GM18873 (cell line): ENCODE measurements around the gene GPR107.

Experiments used
- ATAC-seq: cut with Tn5 transposase; IDR thresholded peaks from one replicate; pipeline ENCODE4 v1.9.1; 2021; ENCODE audit warnings: mild to moderate bottlenecking, moderate library complexity, moderate number of reproducible peaks; ENCODE audit not compliant: unreplicated experiment, low FRiP score

Gene GPR107

GRCh38 chr9:130107234-130107861 is 53.6 kb downstream of the GPR107 start:
- no peak for ATAC-seq

DNA sequence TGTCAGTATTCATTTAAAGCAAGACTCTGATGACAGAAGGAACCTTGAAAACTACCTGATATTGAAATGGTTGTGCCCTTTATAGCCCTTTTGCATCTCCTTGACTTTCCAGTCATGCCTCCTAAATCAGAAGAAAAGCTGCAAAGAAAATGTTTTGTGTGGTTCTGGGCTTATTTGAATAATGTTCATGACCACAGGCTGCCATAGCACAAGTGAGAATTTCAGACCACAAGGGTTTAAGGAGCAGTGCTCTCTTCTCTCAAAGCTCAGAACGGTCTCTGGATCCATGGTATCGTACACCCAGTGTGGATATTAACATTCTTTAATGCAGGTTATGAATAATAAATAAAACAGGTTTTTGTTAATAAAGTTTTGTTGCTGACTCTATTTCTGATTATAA is 54.2 kb downstream of the GPR107 start:
- ATAC-seq = no peak

- no peak for ATAC-seq
Observed at GRCh38 chr9:130110166-130110565, 56.5 kb downstream of the GPR107 start.

- no peak for ATAC-seq
Observed at GRCh38 chr9:130110596-130111021, 56.9 kb downstream of the GPR107 start.

GRCh38 chr9:130111786-130112537 is 58.3 kb downstream of the GPR107 start:
- ATAC-seq = no peak

DNA sequence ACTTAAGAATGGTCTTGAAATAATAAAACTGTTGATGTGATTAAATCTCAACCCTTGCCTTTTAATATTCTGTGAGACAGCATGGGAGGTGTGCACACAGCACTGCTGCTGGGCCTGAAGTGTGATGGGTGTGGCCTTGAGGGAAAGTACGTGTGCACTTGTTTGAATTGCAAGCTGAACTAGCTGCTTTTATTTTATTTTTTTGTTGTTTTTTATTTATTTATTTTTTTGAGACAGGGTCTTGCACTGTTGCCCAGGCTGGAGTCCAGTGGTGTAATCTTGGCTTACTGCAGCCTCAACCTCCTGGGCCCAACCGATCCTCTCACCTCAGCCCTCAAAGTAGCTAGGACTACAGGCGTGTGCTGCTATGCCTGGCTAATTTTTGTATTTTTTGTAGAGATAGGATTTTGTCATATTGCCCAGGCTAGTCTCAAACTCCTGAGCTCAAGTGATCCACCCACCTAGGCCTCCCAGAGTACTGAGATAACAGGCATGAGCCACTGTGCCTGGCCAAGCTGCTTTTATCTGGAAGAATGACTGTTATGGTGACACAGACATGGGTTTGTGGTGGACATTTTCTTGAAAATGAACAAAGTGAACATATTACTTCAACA is 58.9 kb downstream of the GPR107 start:
- no peak for ATAC-seq

DNA sequence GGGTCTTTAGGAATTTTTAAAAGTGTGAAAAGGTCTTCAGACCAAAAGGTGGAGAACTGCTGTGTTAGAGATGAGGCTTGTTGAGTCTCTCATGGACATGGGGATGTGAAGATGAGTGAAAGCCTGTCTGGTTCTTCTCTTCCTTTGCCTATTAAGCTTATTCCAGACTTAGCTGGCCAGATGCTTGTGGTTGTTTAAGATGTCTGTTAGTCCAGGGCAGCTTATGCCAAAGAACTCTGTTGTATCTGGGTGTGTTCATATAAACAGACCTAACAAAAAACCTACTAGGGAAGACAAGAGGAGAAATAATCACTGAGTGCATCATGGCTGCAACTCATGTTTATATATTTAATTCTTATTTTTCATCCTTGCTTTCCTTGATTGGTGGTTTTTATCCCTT is 61.0 kb downstream of the GPR107 start:
- no peak for ATAC-seq

DNA sequence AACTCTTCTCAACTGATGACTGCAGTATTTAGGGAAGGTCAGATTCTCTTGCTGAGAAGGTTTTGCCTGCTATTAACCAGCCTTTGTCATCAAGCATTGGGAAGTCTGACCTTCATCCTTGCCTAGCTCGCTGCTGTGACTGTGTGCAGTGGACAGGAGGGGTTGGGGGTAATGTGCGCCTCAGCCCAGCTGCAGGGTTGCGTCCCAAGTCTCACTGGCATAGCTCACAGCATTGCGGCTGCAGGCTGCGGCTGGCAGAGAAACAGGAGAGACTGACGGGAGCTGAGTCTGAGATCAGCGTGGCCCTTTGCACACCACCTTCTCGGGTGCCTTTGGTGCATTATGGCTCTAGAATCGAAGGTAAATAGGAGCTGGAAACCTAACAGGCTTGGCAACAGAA is 62.6 kb downstream of the GPR107 start:
- no peak for ATAC-seq

GRCh38 chr9:130117376-130117775 is 63.7 kb downstream of the GPR107 start:
- no peak for ATAC-seq

DNA sequence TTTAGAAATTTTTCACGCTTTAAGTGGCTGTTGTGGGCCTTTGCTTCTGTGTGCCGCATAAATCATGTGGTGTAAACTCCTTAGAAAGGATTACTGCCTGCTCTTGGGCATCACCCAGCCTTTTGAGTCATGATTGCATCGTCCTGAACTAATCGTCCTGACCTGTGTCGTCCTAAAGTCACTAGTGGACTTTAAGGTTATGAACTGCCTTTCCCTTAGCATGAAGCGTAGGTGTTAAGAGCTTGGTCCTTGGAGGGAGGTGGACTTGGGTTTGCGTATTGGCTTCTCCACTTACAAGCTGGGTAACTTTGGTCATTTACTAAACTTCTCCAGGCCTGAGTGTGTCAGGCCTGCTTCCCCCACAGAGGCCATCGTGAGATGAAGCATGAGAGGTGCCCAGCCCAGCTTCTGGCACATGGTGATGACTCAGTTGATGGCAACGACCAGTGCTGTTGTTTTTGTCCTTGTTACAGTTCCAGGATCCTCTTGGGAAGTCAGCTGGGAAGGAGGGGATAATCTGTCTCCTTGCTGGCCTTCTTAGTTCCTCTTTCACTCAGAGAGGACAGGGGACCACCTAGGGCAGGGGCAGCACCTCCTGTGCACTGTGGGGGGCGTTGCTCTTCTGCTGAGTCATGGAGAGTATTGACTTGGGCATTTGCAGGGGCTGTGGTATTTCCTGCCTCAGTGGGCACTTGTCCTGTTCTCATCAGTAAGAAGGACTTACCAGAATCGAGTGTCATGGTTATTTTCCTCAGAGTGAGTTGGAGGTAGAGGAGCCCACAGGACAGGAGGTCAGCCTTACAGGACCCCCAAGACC is 64.3 kb downstream of the GPR107 start:
- ATAC-seq = no peak

GRCh38 chr9:130118841-130119518 is 65.3 kb downstream of the GPR107 start:
- ATAC-seq = no peak

- ATAC-seq = no peak
Observed at GRCh38 chr9:130119519-130120298, 66.0 kb downstream of the GPR107 start.

DNA sequence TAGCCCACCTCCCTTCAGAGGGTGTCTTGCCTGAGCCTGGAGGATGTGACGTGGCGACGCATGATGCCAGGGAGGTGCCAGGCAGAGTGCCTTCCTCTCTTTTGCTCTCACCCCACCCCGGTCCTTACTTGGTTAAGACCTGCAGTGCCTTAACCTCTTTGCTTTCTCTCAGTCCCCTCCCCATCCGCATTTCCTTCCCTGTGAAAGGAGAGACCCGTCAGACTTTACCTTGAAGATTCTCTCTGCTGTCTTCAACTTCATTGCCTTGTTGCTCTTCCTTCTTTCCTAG is 66.5 kb downstream of the GPR107 start:
- no peak for ATAC-seq

- ATAC-seq = no peak
Observed at GRCh38 chr9:130120832-130121231, 67.1 kb downstream of the GPR107 start.

DNA sequence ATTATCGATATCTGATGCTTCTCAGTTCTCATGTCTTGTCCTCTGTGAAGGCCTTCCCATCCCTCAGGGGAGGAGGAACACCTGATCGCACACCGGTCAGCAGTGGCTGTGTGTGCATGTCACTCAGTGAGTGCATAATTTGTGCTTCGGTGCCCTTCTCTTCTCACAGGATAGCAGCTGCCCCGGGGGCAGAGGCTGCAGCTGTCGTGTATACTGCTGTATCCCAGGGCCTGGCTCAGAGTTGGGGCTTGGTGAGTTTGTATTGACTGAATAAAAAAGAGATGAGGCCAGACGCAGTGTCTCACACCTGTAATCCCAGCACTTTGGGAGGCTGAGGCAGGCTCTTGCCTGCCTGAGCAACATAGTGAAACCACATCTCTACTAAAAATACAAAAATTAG is 68.8 kb downstream of the GPR107 start:
- ATAC-seq = no peak

GRCh38 chr9:130124085-130124860 is 70.6 kb downstream of the GPR107 start:
- no peak for ATAC-seq

GRCh38 chr9:130126721-130127433 is 73.2 kb downstream of the GPR107 start:
- no peak for ATAC-seq

DNA sequence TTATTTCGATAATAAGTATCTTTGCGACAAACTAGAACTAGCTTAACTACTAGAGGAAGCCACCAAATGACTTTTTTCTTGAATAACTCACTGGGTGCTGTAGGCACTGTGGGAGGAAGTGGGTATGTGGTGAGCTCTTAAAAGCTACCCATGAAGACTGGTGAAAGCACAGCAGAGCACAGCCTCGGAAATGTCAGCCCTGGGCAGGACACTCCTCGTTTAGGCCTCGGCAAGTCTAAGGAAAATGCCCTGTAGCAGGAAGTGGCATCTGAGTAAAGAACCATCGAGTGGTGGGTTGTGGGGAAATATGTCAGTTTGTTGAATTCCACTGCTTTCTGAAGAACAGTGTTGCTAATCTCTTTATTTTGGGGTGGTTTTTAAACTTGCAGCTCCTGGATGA is 74.5 kb downstream of the GPR107 start:
- no peak for ATAC-seq
